CD14-positive monocyte (primary cell): ENCODE data around the gene DYRK1A. TPM values are rescaled to one million over a fixed set of nuclear protein-coding genes. Genes with fewer than 3 reads are reported as not detected.
A peak's percentile ranks its signal among the peaks of the same experiment; 100 is the strongest.

Experiments used
- DNase-seq, 3 donors: peaks; one replicate each; pipeline ENCODE4 v3.0.0-alpha.2; 2011 to 2022
- H2AFZ ChIP-seq: 2 replicates; pipeline ENCODE4 v1.6.0; 2012; ENCODE audit warnings: mild to moderate bottlenecking, low read depth, low read length, inconsistent platforms; ENCODE audit not compliant: insufficient read depth, poor library complexity, severe bottlenecking
- H3K27ac ChIP-seq, 2 donors: 1 replicate in 1 of 2; 2 replicates in 1 of 2; pipeline ENCODE4 v1.5.1; 2012 to 2013; ENCODE audit warnings: low read length in 2 of 2, control low read depth in 1 of 2, inconsistent platforms in 1 of 2, low read depth in 1 of 2, mild to moderate bottlenecking in 1 of 2
- H3K27me3 ChIP-seq, 2 donors: one replicate each; pipeline versions ENCODE4 v1.6.0 to v1.6.1; 2011 to 2013; ENCODE audit warnings: low read length in 2 of 2; ENCODE audit not compliant: control insufficient read depth in 2 of 2, insufficient read depth in 2 of 2
- H3K36me3 ChIP-seq, 2 donors: replicated peaks in 1 of 2; 1 replicate in 1 of 2; 2 replicates in 1 of 2; pipeline versions ENCODE4 v1.5.1 to v1.6.1; 2012 to 2013; ENCODE audit warnings: low read length in 2 of 2, control low read depth in 1 of 2, inconsistent platforms in 1 of 2, mild to moderate bottlenecking in 1 of 2; ENCODE audit not compliant: insufficient read depth in 2 of 2, control insufficient read depth in 1 of 2
- H3K4me1 ChIP-seq, 2 donors: 1 replicate in 1 of 2; 2 replicates in 1 of 2; pipeline versions ENCODE4 v1.5.1 to v1.6.1; 2012 to 2013; ENCODE audit warnings: low read length in 2 of 2, control low read depth in 1 of 2, inconsistent platforms in 1 of 2, mild to moderate bottlenecking in 1 of 2, moderate library complexity in 1 of 2; ENCODE audit not compliant: insufficient read depth in 2 of 2, control insufficient read depth in 1 of 2
- H3K4me2 ChIP-seq: replicated peaks from 2 replicates; pipeline ENCODE3; 2012; ENCODE audit warnings: low read length, moderate library complexity, mild to moderate bottlenecking; ENCODE audit not compliant: poor library complexity, severe bottlenecking; ENCODE audit errors: extremely low read depth
- H3K4me3 ChIP-seq, 3 experiments: fragments of 200-600 bp in 1 of 3; sonication (generic) in 1 of 3; replicated peaks in 1 of 3; 1 replicate in 2 of 3; 2 replicates in 1 of 3; pipeline ENCODE4 v1.5.1; 2011 to 2013; ENCODE audit warnings: low read length in 3 of 3, mild to moderate bottlenecking in 3 of 3, control low read depth in 2 of 3, low read depth in 2 of 3, inconsistent platforms in 1 of 3, moderate library complexity in 1 of 3
- H3K79me2 ChIP-seq: 2 replicates; pipeline ENCODE4 v1.6.0; 2012; ENCODE audit warnings: mild to moderate bottlenecking, control low read depth, inconsistent platforms, low read length, moderate library complexity; ENCODE audit not compliant: insufficient read depth
- H3K9ac ChIP-seq: 2 replicates; pipeline ENCODE4 v1.6.0; 2017; ENCODE audit warnings: low read length, mild to moderate bottlenecking; ENCODE audit not compliant: insufficient read depth, poor library complexity, severe bottlenecking
- H3K9me3 ChIP-seq, 2 donors: replicated peaks in 1 of 2; 1 replicate in 1 of 2; 2 replicates in 1 of 2; pipeline versions ENCODE4 v1.5.1 to v1.6.1; 2012 to 2013; ENCODE audit warnings: low read length in 2 of 2, control low read depth in 1 of 2; ENCODE audit not compliant: control insufficient read depth in 1 of 2, insufficient read depth in 1 of 2
- H4K20me1 ChIP-seq: 2 replicates; pipeline ENCODE4 v1.6.0; 2012; ENCODE audit warnings: mild to moderate bottlenecking, low read length, control low read depth, moderate library complexity; ENCODE audit not compliant: insufficient read depth
- H3K27ac Mint-ChIP-seq, 7 donors: one replicate each; pipeline ENCODE4 v1.8.0; 2020; ENCODE audit warnings: mild to moderate bottlenecking in 7 of 7, mixed read lengths in 7 of 7, moderate library complexity in 6 of 7, inconsistent platforms in 2 of 7
- H3K27me3 Mint-ChIP-seq, 3 donors: one replicate each; pipeline ENCODE4 v1.8.0; 2021 to 2022; ENCODE audit warnings: low read depth in 3 of 3, mild to moderate bottlenecking in 3 of 3, mixed read lengths in 3 of 3, moderate library complexity in 3 of 3, inconsistent platforms in 1 of 3
- H3K36me3 Mint-ChIP-seq, 2 donors: one replicate each; pipeline ENCODE4 v1.8.0; 2020; ENCODE audit warnings: mixed read lengths in 2 of 2, inconsistent platforms in 1 of 2, mild to moderate bottlenecking in 1 of 2
- H3K4me1 Mint-ChIP-seq: one replicate; pipeline ENCODE4 v1.8.0; 2020; ENCODE audit warnings: mild to moderate bottlenecking, mixed read lengths
- H3K4me3 Mint-ChIP-seq, 2 donors: one replicate each; pipeline ENCODE4 v1.8.0; 2020; ENCODE audit warnings: mild to moderate bottlenecking in 2 of 2, mixed read lengths in 2 of 2, moderate library complexity in 1 of 2
- H3K9me3 Mint-ChIP-seq, 7 donors: one replicate each; pipeline ENCODE4 v1.8.0; 2020 to 2022; ENCODE audit warnings: mixed read lengths in 7 of 7, mild to moderate bottlenecking in 6 of 7, moderate library complexity in 6 of 7, inconsistent platforms in 2 of 7
- WGBS: methylation state at CpG from one replicate; pipeline ENCODE4 v1.1.5; 2013; ENCODE audit warnings: missing lambda C conversion rate; ENCODE audit not compliant: insufficient coverage; 5-methylcytosine and 5-hydroxymethylcytosine counted together
- intact Hi-C, 2 donors: fragments of 100-400 bp; cut with micrococcal nuclease; formaldehyde crosslinking; loops; one replicate each; pipeline versions ENCODE4 v1.15.0 to v1.15.1; 2023
- polyA plus RNA-seq, 3 donors: library from polyadenylated mRNA; depleted of rRNA in 1 of 3; unstranded in 2 of 3; stranded (reverse) in 1 of 3; fragments of 300-500 nt in 2 of 3; fragments of >200 nt in 1 of 3; fragmentation: Illumina TruSeq in 2 of 3; gene quantifications; 1 replicate in 2 of 3; 2 replicates in 1 of 3; pipeline ENCODE4 v1.2.3, GENCODE V29; 2012 to 2021
- TF ChIP-seq, protein P1 (sequence below): fragments of 200-600 bp; IDR thresholded peaks from one replicate; pipeline ENCODE4 v1.8.0; 2022; ENCODE audit warnings: antibody characterized with exemption, mild to moderate bottlenecking

The DYRK1A gene
- polyA plus RNA-seq, 3 donors, result 1.8 to 53.5 (median 2.4) TPM

DNA sequence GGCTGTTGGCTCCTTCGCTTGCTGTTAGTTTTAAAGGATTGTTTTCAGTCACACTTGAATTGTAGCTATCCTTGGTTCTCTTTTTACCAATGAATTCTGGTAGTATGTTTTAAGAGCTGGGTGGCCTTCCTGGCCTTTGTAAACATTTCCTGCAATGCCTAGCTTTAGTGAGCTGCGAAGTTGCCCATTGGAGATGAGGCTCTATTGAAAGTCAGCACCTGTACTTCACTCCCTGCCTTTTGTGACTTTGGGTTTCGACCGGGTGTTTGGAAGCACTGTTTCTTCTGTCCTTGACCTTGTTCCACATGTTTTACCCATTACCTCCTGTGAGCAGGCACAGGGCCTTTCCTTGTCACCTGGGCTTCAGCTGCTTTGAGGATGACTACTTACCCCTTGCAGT, 64.7 kb downstream of the DYRK1A start:
- peaks cover 88% of the 10 kb centered on the region for H4K20me1 ChIP-seq
- H3K9me3 ChIP-seq, result no peaks in the 10 kb centered on the region
- H3K27me3 ChIP-seq, result no peaks in the 10 kb centered on the region
- no peak overlapping the region for H3K4me2 ChIP-seq
- H3K27ac ChIP-seq, result peak overlapping the region in 1 of 2 donors; percentile 52
- TF ChIP-seq, protein P1, sequence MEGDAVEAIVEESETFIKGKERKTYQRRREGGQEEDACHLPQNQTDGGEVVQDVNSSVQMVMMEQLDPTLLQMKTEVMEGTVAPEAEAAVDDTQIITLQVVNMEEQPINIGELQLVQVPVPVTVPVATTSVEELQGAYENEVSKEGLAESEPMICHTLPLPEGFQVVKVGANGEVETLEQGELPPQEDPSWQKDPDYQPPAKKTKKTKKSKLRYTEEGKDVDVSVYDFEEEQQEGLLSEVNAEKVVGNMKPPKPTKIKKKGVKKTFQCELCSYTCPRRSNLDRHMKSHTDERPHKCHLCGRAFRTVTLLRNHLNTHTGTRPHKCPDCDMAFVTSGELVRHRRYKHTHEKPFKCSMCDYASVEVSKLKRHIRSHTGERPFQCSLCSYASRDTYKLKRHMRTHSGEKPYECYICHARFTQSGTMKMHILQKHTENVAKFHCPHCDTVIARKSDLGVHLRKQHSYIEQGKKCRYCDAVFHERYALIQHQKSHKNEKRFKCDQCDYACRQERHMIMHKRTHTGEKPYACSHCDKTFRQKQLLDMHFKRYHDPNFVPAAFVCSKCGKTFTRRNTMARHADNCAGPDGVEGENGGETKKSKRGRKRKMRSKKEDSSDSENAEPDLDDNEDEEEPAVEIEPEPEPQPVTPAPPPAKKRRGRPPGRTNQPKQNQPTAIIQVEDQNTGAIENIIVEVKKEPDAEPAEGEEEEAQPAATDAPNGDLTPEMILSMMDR, result no peak
- H3K9me3 Mint-ChIP-seq, result peaks cover 0 to 3% (median 0%) of the 10 kb centered on the region in 7 donors
- no peak for DNase-seq
- H3K36me3 ChIP-seq, result peaks cover 5 to 46% of the 10 kb centered on the region in 2 donors
- H3K79me2 ChIP-seq, result peaks cover 97% of the 10 kb centered on the region
- no peak overlapping the region for H3K9ac ChIP-seq
- H3K36me3 Mint-ChIP-seq, result peaks cover 26 to 42% of the 10 kb centered on the region in 2 donors
- peaks cover 19% of the 10 kb centered on the region for H3K4me1 Mint-ChIP-seq
- no peaks in the 10 kb centered on the region for H3K27me3 Mint-ChIP-seq
- intact Hi-C loops, result loop anchor here (5.0 to 10.0 kb wide), 2 partner anchors 56 to 64 kb away; partner anchors contain the start of gene DYRK1A (in 1 of the 2)
- no peak overlapping the region for H3K4me3 ChIP-seq
- H2AFZ ChIP-seq, result no peak overlapping the region
- peaks cover 8 to 16% of the 10 kb centered on the region in 2 donors for H3K4me1 ChIP-seq
- no CpG with 5 or more reads among the region's 4 CpGs for WGBS
- no peak overlapping the region for H3K4me3 Mint-ChIP-seq
- peak overlapping the region in 4 of 7 donors; percentile 7 to 56 (median 26) for H3K27ac Mint-ChIP-seq

DNA sequence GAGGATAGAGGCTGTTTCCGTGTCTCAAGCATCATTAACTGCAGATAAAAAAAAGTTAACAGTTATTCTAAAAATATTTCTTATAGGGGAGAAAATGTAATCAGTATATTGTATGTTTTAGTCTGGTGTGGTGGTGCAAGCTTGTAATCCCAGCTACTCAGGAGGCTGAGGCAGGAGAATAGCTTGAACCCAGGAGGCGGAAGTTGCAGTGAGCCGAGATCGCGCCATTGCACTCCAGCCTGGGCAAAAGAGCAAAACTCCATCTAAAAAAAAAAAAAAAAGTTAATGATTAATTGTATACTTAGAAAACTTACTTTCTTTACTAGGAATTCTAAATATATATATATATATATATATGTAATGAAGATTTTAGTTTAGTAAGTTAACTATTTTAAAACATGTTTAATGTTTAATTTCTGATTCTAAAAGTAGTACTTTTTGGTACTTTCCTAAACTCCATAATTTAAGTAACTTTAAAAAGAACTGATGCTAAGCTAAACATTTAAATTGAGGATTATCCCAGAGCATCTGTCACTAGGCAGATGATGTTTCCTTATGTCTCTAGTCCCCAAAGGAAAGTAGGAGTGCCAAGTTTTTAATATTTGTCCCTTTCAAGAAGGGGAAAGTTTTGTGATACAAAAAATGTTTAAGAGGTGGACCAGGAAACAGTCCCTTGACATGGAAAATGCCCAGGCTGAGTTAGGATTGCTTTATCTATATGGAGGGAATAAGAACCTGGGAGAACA, 66.3 kb downstream of the DYRK1A start:
- no peak overlapping the region for H3K4me3 Mint-ChIP-seq
- no peaks in the 10 kb centered on the region for H3K9me3 ChIP-seq
- WGBS, result no CpG with 5 or more reads among the region's 5 CpGs
- no peak overlapping the region for H3K4me2 ChIP-seq
- TF ChIP-seq, protein P1, result no peak
- no peaks in the 10 kb centered on the region for H3K27me3 ChIP-seq
- H3K4me3 ChIP-seq, result no peak overlapping the region
- intact Hi-C loops, result loop anchor here (5.0 to 10.0 kb wide), 2 partner anchors 58 to 66 kb away; partner anchors contain the start of gene DYRK1A (in 1 of the 2)
- peaks cover 24% of the 10 kb centered on the region for H3K4me1 Mint-ChIP-seq
- peaks cover 5 to 34% of the 10 kb centered on the region in 2 donors for H3K36me3 ChIP-seq
- H3K4me1 ChIP-seq, result peaks cover 8 to 16% of the 10 kb centered on the region in 2 donors
- peaks cover 98% of the 10 kb centered on the region for H3K79me2 ChIP-seq
- H4K20me1 ChIP-seq, result peaks cover 92% of the 10 kb centered on the region
- no peak for DNase-seq
- no peak overlapping the region for H3K9ac ChIP-seq
- no peak overlapping the region for H2AFZ ChIP-seq
- peak overlapping the region in 4 of 7 donors; percentile 21 to 58 (median 34) for H3K27ac Mint-ChIP-seq
- H3K27me3 Mint-ChIP-seq, result no peaks in the 10 kb centered on the region
- peaks cover 0 to 3% (median 0%) of the 10 kb centered on the region in 7 donors for H3K9me3 Mint-ChIP-seq
- H3K27ac ChIP-seq, result peak overlapping the region in 1 of 2 donors; percentile 27
- peaks cover 25 to 34% of the 10 kb centered on the region in 2 donors for H3K36me3 Mint-ChIP-seq
